GM21717 (cell line): Measurements from ENCODE around the gene AJM1.
"Not testable (repeated sequence)": the region's sequence is repeated elsewhere in the genome, so short reads cannot be mapped to it uniquely, and the experiment has no call there.

Experiments
- ATAC-seq: cut with Tn5 transposase; IDR thresholded peaks from one replicate; pipeline ENCODE4 v1.9.1; 2021; ENCODE audit warnings: mild to moderate bottlenecking, moderate library complexity; ENCODE audit not compliant: unreplicated experiment

Gene AJM1

GRCh38 chr9:136843159-136843800 is 1.0 kb downstream of the AJM1 start:
- not testable (repeated sequence) for ATAC-seq

- not testable (repeated sequence) for ATAC-seq
Observed at GRCh38 chr9:136843801-136844740, 1.8 kb downstream of the AJM1 start.

- no peak for ATAC-seq
Observed at GRCh38 chr9:136844761-136845464, 2.6 kb downstream of the AJM1 start.

- ATAC-seq = no peak
Observed at GRCh38 chr9:136845465-136846260, 3.4 kb downstream of the AJM1 start.

- ATAC-seq = no peak
Observed at GRCh38 chr9:136846376-136847087, 4.3 kb downstream of the AJM1 start.

GRCh38 chr9:136847088-136847825 is 5.0 kb downstream of the AJM1 start:
- ATAC-seq = no peak

GRCh38 chr9:136847826-136848392 is 5.6 kb downstream of the AJM1 start:
- ATAC-seq = no peak

GRCh38 chr9:136848393-136849037 is 6.2 kb downstream of the AJM1 start:
- peak; percentile 6 for ATAC-seq

GRCh38 chr9:136849038-136849959 is 7.0 kb downstream of the AJM1 start, which contains the start of gene PHPT1:
TSS of gene PHPT1 (plus strand) at chr9:136849409. CDS start at chr9:136849431, 22 bp downstream.
- peak; percentile 76 for ATAC-seq

- ATAC-seq = no peak
Observed at GRCh38 chr9:136849960-136850865, 7.9 kb downstream of the AJM1 start.

- ATAC-seq = no peak
Observed at GRCh38 chr9:136850866-136851775, 8.8 kb downstream of the AJM1 start.

- no peak for ATAC-seq
Observed at GRCh38 chr9:136851941-136852663, 9.8 kb downstream of the AJM1 start, which contains the start of gene MAMDC4. TSS of gene MAMDC4 (plus strand) at chr9:136852346. CDS start at chr9:136852417, 71 bp downstream.

- no peak for ATAC-seq
Observed at GRCh38 chr9:136852664-136853595, 10.7 kb downstream of the AJM1 start.
